Posterior cingulate gyrus (tissue), 11 donors: ENCODE results near the gene TTC39A.
A peak's percentile ranks its signal among the peaks of the same experiment; 100 is the strongest.

Experiments used
- DNase-seq, 10 donors: peaks; one replicate each; pipeline versions ENCODE4 v3.0.0 to v3.0.0-alpha.2; 2020 to 2021; ENCODE audit warnings: mixed read lengths in 3 of 10
- intact Hi-C: fragments of 100-400 bp; cut with DNase I; formaldehyde crosslinking; loops from one replicate; pipeline ENCODE4 v1.15.1; 2023

Gene TTC39A

DNA sequence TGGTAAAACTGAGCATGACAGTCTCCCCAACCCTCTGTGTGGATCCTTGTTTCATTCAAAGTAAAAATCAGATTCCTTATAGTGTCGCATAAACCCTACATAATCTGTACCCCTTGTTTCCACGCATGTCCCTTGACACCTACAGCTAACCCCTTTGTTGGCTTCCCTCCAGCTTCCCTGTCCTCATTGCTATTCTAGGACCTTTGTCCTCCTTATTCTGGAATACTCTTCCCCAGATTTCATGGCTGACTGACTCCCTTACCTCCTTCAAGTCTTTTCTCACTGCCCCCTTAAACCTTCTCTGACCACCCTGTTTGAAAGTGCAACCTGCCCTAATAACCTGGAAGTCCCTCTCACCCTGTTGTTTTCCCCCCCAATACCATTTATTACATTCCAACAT lies 90.3 kb downstream of the TTC39A start:
- no peak for DNase-seq
- intact Hi-C loops, result loop anchor here (5.0 kb wide), 1 partner anchor 273 kb away; no protein-coding TSS in a partner anchor

DNA sequence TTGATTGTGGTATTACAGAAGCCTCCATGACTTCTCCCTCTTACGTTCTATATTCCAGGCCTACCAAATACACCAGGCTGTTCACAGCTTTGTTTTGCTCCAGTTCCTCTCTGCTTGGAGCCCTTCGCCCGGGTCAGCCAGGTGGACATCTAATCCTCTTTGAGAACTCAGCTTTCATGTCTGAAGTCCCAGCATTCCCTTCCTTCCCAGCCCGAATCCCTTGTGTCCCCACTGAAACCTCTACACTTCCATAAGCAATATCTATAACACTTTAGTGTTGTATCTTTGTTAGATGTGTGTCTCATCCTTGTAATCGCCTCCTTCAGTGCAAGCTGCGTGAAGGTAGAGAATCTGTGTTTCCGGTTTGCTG lies 92.3 kb downstream of the TTC39A start:
- intact Hi-C loops, result loop anchor here (5.0 to 10.0 kb wide), 2 partner anchors 59 to 297 kb away; no protein-coding TSS in a partner anchor
- DNase-seq, result peak in 1 of 10 donors; percentile 15

DNA sequence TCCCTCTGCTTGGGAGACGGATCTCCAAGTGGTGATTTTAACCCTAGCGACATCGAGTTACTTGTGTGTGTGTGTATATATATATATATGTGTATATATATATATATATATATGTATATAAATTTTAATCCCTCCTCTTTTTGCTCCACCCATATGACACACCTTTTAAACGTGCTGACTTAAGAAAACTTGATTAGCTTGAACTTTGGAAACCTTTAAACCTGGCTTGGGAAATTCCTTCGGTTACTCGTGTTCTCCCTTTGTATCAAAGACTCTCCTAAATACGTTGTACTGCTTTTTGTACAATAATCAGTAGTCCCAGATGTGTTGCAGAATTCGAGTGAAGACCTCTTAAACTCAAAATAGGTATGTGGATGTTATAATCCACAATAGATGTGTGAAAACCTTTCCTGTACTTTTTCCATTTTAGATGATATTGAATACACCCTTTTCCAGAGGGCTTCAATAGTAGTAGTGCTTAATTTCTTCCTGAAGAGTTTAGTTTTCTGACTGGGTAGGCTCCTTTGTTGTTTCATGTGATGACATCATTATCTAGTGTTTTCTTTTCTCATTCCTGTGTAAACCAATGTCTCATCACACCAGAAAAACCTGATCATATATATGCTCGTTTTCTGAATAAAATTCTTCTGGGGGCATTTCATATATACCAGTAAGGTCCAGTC lies 92.9 kb downstream of the TTC39A start:
- DNase-seq, result no peak
- intact Hi-C loops, result loop anchor here (2.0 to 10.0 kb wide), 3 partner anchors 45 to 297 kb away; no protein-coding TSS in a partner anchor
